ENCODE measurements around the gene TLE4. TPM values are rescaled to one million over a fixed set of nuclear protein-coding genes. Genes with fewer than 3 reads are reported as not detected.
A peak's percentile ranks its signal among the peaks of the same experiment; 100 is the strongest.

Gene TLE4
- 10 to 100 TPM; 25.0 to 47.0 (median 35.1) TPM for total RNA-seq

- Histone ChIP-seq H3K27me3 (no peaks in the 10 kb centered on the region), H3K4me1 (no peaks in the 10 kb centered on the region), H3K4me3 (peak within 1 kb of the TSS; percentile 85 to 97 (median 96)), H3K9me3 (peaks cover 0 to 6% of the 10 kb centered on the region in 2 donors), H3K36me3 (no peaks in the 10 kb centered on the region), H3K27ac (peak within 1 kb of the TSS; percentile 97)
- peak; percentile 79 for TF ChIP-seq POLR2A (IDR thresholded peaks at IDR 0.05)
- TF ChIP-seq CTCF (IDR thresholded peaks at IDR 0.05), result no peak
- peak; percentile 83 to 96 (median 91) for TF ChIP-seq POLR2AphosphoS5 (IDR thresholded peaks at IDR 0.05)
- intact Hi-C loops (cut with DNase I; ENCODE audit: low total_unique reads), result no loop called here
- peak; percentile 99 to 100 for DNase-seq (ENCODE audit: low spot score in 2 of 2)
Observed at GRCh38 chr9:79571309-79572031, at the start of gene TLE4. TLE4 (plus strand) TSS chr9:79571965; CDS start chr9:79572791, 826 bp downstream.

GRCh38 chr9:79522793-79523192 is 49.0 kb upstream of the TLE4 start:
- Histone ChIP-seq H3K27ac (no peak overlapping the region), H3K9me3 (peaks cover 0 to 8% of the 10 kb centered on the region in 2 donors), H3K4me1 (no peaks in the 10 kb centered on the region), H3K27me3 (no peaks in the 10 kb centered on the region), H3K36me3 (no peaks in the 10 kb centered on the region), H3K4me3 (no peak overlapping the region)
- intact Hi-C loops (cut with DNase I; ENCODE audit: low total_unique reads), result no loop called here
- DNase-seq (ENCODE audit: low spot score in 2 of 2), result no peak
- TF ChIP-seq POLR2A (IDR thresholded peaks at IDR 0.05) (no peak), POLR2AphosphoS5 (IDR thresholded peaks at IDR 0.05) (no peak), CTCF (IDR thresholded peaks at IDR 0.05) (no peak)

GRCh38 chr9:79524266-79524665 is 47.5 kb upstream of the TLE4 start:
- intact Hi-C loops (cut with DNase I; ENCODE audit: low total_unique reads), result no loop called here
- H3K27ac ChIP-seq, result no peak overlapping the region
- H3K36me3 ChIP-seq, result no peaks in the 10 kb centered on the region
- no peak for TF ChIP-seq POLR2A (IDR thresholded peaks at IDR 0.05)
- DNase-seq (ENCODE audit: low spot score in 2 of 2), result no peak
- no peaks in the 10 kb centered on the region for H3K27me3 ChIP-seq
- H3K4me3 ChIP-seq, result no peak overlapping the region
- peaks cover 0 to 8% of the 10 kb centered on the region in 2 donors for H3K9me3 ChIP-seq
- no peaks in the 10 kb centered on the region for H3K4me1 ChIP-seq

- DNase-seq (ENCODE audit: low spot score in 2 of 2), result no peak
- intact Hi-C loops (cut with DNase I; ENCODE audit: low total_unique reads), result loop anchor here (5.0 kb wide), 1 partner anchor 654 kb away; no protein-coding TSS in a partner anchor
- Histone ChIP-seq H3K27me3 (no peaks in the 10 kb centered on the region), H3K9me3 (peaks cover 0 to 8% of the 10 kb centered on the region in 2 donors), H3K27ac (no peak overlapping the region), H3K4me3 (no peak overlapping the region), H3K36me3 (no peaks in the 10 kb centered on the region), H3K4me1 (no peaks in the 10 kb centered on the region)
- TF ChIP-seq POLR2A (IDR thresholded peaks at IDR 0.05) (no peak), POLR2AphosphoS5 (IDR thresholded peaks at IDR 0.05) (no peak), CTCF (IDR thresholded peaks at IDR 0.05) (no peak)
Observed at GRCh38 chr9:79526149-79526672, 45.6 kb upstream of the TLE4 start.

- TF ChIP-seq POLR2AphosphoS5 (IDR thresholded peaks at IDR 0.05) (no peak), CTCF (IDR thresholded peaks at IDR 0.05) (no peak), POLR2A (IDR thresholded peaks at IDR 0.05) (no peak)
- Histone ChIP-seq H3K36me3 (no peaks in the 10 kb centered on the region), H3K4me3 (no peak overlapping the region), H3K27me3 (no peaks in the 10 kb centered on the region), H3K9me3 (peaks cover 0 to 10% of the 10 kb centered on the region in 2 donors), H3K4me1 (no peaks in the 10 kb centered on the region), H3K27ac (no peak overlapping the region)
- no peak for DNase-seq (ENCODE audit: low spot score in 2 of 2)
- intact Hi-C loops (cut with DNase I; ENCODE audit: low total_unique reads), result no loop called here
Observed at GRCh38 chr9:79535534-79535933, 36.2 kb upstream of the TLE4 start.

Measured in breast epithelium (tissue), 4 donors.